ENCODE results near the gene NUP98. TPM values are rescaled to one million over a fixed set of nuclear protein-coding genes. Genes with fewer than 3 reads are reported as not detected.

NUP98 gene
- total RNA-seq, result 10 to 100 TPM; 38.0 to 59.7 TPM
- long read RNA-seq, full-length matches to known transcripts, result 12 of 28 reads
- long read RNA-seq, partial matches to known transcripts, result 11 of 28 reads
- long read RNA-seq, other reads (novel, unspliced or antisense), result 5 of 28 reads

- ATAC-seq (peak; percentile 96 to 97), DNase-seq (peak; percentile 100)
- intact Hi-C loops (cut with DNase I), result no loop called here
These were observed at the start of gene NUP98 for GRCh38 chr11:3797329-3798090. Gene NUP98 (minus strand): TSS chr11:3797554. CDS start chr11:3782117, 15,437 bp downstream.

DNA sequence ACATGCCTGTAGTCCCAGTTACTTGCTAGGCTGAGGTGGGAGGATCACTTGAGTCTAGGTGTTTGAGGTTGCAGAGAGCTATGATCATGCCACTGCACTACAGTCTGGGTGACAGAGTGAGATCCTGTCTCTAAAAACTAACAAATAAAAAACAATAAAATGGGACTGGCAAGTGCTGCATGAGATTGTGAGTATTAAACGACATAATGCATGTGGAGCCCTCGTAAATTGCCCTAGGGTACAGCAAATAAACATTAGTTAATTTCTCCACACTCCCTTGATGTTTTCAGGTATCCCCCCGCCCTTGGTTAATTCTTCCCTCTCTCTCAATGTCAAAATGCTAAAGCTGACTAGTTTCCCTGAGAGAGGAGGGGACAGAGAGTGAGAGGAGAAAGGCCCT is 48.3 kb upstream of the NUP98 start:
- no peak for DNase-seq

GRCh38 chr11:3845246-3845645 is 47.9 kb upstream of the NUP98 start:
- no peak for DNase-seq
- intact Hi-C loops (cut with DNase I), result no loop called here
- no peak for ATAC-seq

More for the DNA sequence above, 48.3 kb upstream of the NUP98 start:
- no peak for ATAC-seq
- intact Hi-C loops (cut with DNase I), result no loop called here

DNA sequence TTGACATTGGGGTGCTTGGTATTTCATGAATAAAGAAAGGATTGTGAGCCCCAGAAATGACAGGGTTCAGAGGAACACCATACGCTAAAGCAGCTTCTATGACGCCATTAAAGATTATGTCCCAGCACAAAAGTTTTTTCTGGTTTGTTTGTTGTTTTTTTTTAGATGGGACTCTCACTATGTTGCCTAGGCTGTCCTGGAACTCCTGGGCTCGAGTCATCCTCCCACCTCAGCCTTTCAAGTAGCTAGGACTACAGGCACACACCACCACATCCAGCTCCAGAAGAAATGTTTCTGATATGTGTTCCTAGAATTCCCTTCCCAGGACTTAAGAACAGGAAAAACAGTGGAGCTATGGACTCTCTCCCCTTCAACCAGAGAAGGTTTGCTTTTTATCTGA is 46.0 kb upstream of the NUP98 start:
- DNase-seq, result no peak
- intact Hi-C loops (cut with DNase I), result no loop called here
- ATAC-seq, result no peak

DNA sequence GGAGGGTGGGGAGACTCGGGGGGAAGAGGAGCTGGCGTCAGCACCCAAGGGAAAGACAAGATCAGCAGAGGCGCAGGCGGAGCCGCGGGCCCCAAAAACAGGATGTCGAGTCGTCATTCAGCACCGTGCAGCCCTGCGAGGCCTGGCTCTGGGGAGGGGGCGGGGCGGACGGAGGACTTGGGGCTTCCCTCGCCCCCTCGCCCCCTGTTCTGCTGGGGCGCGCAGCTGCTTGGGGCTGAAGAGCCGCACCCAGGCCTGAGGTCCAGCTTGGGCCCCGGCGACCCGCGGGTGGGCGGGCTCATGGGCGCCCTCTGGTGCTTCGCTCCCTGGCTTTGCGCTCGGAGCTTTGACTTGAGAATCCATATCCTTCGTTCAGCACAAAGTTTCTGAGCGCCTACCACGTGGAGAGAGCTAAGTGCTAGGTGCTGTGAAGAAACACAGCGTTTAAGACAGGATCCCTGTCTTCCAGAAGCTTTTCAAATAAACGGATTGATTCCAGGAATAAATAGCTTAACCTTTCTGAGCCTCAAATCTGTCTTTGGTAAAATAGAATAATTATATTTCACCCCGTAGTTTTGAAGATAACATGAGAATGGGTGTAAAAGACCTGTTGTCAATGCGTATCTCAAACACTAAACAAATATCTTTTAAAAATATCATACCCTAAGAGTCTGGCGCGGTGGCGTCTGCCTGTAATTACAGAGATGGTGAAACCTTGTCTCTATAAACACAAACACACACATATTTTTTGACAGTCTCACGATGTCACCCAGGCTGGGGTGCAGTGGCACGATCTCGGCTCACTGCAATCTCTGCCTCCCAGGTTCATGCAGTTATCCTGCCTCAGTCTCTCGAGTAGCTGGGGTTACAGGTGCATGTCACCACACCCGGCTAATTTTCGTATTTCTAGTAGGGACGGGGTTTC is 44.3 kb upstream of the NUP98 start:
- ATAC-seq (peak; percentile 73 to 75), DNase-seq (peak; percentile 87)
- intact Hi-C loops (cut with DNase I), result no loop called here

DNA sequence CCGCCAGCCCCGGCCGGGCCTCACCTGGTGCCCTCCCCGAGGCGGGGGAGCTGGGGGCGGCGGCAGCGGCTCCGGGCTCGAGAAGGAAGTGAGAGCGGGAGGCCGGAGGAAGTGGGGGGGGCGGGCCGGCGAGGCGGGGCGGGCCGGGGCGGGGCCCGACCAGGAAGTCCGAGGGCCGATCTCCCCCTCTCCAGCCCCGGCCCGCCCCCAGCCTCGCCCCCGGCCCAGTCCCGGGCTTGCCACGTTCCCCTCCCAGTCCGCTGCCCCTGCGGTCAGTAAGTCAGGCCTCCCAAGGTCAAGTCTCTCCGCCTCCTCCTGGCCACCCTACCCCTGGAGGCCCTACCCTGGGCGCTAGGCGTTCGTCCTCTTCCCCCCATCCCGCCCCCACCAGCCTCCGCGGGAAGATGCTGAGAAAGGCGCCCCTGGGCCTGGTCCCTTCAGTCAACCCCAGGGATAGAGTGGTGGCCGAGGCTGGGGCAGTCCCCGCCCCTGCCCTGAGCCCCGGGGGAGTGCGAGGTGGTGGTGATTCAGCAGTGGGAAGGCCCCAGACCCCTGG is 43.6 kb upstream of the NUP98 start, which contains the start of gene RHOG:
Gene RHOG, minus strand, starts transcription at position 90 of the 556 bp plus-strand sequence. CDS start 12,821 bp downstream, outside the sequence.
- intact Hi-C loops (cut with DNase I), result no loop called here

GRCh38 chr11:3840004-3840869 is 42.9 kb upstream of the NUP98 start:
- intact Hi-C loops (cut with DNase I), result no loop called here
- no peak for DNase-seq

More for the DNA sequence above, 43.6 kb upstream of the NUP98 start, which contains the start of gene RHOG:
- DNase-seq (peak; percentile 88), ATAC-seq (peak; percentile 88 to 89)

DNA sequence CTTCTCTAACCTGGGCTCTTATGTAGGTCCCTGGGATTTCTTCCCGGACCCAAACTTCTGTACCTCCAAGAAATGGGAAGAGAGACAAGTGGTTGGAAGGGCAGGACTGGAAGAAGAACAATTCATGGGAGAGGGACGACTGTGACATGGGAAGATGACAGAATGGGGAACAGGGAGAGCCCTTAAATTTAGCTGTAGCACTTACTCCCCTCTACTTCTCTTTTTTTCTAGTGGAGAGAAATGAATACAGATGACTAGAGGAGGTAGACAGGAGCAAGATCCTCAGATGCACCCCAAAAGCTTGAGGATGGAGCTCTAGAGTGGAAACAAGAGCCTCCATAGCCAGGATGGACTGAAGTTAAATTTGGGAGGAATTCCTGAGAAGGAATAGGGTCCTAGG is 41.1 kb upstream of the NUP98 start:
- DNase-seq (no peak), ATAC-seq (no peak)
- intact Hi-C loops (cut with DNase I), result no loop called here

More at GRCh38 chr11:3840004-3840869, 42.9 kb upstream of the NUP98 start:
- ATAC-seq, result peak; percentile 41 to 51

GRCh38 chr11:3837793-3838192 is 40.4 kb upstream of the NUP98 start:
- peak; percentile 56 for DNase-seq
- intact Hi-C loops (cut with DNase I), result no loop called here
- ATAC-seq, result peak in 1 of 2 donors; percentile 5

- intact Hi-C loops (cut with DNase I), result no loop called here
- peak; percentile 62 for DNase-seq
- no peak for ATAC-seq
These were observed 39.5 kb upstream of the NUP98 start for GRCh38 chr11:3836903-3837302.

GRCh38 chr11:3835751-3836150 is 38.4 kb upstream of the NUP98 start:
- DNase-seq (no peak), ATAC-seq (peak in 1 of 2 donors; percentile 27)
- intact Hi-C loops (cut with DNase I), result no loop called here

DNA sequence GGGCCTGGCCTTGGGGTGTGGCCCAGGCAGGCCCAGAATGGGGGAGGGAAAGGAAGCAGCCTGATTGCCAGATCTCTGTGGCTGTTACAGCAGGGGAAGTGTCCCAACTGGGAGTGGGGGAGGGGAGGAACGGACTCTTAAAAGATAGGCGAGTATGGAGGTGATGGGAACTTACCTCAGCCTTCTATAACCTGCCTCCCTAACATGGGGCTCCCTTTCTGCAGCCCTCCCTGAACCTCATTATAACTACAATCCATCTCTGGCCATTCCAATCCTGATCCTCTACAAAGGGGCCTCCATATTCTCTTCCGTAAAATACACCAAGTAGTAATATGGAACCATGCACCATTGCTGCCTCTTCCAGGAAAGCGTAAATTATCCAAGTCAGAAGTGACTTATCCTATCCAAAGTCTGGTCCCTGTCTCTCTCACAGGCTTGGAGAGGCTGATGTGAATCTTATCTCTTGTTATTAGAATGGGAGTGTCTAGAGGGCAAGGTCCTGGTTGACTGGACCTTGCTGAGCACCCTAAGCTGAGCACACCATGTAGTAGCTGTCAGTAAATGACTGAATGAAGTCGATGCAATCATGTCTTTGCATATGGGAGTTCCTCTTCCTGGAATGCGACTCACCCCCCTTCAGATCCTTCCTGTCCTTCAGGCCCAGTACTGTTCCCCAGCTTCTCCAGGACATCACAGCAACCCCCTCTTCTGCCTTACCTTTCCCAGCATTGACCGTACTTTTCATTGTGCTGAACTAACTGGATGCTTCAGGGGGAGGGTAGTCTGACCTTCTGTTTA is 37.5 kb upstream of the NUP98 start:
- peak; percentile 8 to 46 for ATAC-seq
- peak; percentile 68 for DNase-seq

GRCh38 chr11:3834349-3834663 is 37.0 kb upstream of the NUP98 start:
- intact Hi-C loops (cut with DNase I), result no loop called here
- ATAC-seq (no peak), DNase-seq (no peak)

More for the DNA sequence above, 37.5 kb upstream of the NUP98 start:
- intact Hi-C loops (cut with DNase I), result no loop called here

- ATAC-seq (no peak), DNase-seq (no peak)
- intact Hi-C loops (cut with DNase I), result no loop called here
These were observed 36.1 kb upstream of the NUP98 start for GRCh38 chr11:3833449-3833848.

DNA sequence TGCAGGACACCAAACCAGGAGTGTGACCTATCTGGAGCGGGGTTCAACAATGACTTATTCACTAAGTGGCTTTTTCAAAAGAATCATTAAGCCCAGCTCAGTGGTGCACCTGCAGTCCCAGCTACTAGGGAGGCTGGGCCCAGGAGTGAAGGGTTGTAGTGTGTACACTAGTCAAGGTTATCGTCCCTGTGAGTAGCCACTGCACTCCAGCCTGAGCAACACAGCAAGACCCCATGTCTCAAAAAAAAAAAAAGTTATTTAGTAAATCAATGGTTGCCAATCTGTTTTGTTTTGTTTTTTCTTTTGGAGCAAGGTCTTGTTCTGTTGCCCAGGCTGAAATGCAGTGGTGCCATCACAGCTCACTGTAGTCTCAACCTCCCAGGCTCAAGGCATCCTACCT is 35.5 kb upstream of the NUP98 start:
- no peak for ATAC-seq
- intact Hi-C loops (cut with DNase I), result no loop called here
- DNase-seq, result no peak

- intact Hi-C loops (cut with DNase I), result no loop called here
- no peak for DNase-seq
- ATAC-seq, result peak; percentile 40 to 42
These were observed 34.3 kb upstream of the NUP98 start for GRCh38 chr11:3831378-3832239.

DNA sequence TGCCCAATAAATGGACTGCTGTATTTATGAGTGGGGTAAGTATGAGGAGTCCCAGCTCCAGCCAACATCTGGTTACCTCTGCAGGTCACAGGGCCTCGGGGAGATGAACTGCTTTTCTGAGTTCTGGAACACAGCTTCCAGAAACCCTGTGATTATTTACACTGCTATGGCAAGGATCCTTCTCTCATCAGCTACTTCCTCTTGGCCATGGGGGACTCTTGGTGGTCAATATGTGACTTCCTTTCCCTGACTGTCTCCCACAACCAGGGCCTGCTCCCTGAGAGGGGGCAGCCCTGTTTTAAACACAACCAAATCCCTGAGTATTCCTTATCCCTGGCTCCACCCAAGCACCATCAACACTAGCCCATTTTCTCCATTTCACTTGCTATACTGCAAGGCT is 33.4 kb upstream of the NUP98 start:
- intact Hi-C loops (cut with DNase I), result no loop called here
- no peak for ATAC-seq

More for the DNA sequence above, 33.4 kb upstream of the NUP98 start:
- no peak for DNase-seq
